RKO (cell line): ENCODE data around the gene DENND6B.

Source experiments
- DNase-seq: peaks from one replicate; pipeline ENCODE4 v3.0.0-alpha.2; 2016; ENCODE audit warnings: low spot score

The DENND6B gene

DNA sequence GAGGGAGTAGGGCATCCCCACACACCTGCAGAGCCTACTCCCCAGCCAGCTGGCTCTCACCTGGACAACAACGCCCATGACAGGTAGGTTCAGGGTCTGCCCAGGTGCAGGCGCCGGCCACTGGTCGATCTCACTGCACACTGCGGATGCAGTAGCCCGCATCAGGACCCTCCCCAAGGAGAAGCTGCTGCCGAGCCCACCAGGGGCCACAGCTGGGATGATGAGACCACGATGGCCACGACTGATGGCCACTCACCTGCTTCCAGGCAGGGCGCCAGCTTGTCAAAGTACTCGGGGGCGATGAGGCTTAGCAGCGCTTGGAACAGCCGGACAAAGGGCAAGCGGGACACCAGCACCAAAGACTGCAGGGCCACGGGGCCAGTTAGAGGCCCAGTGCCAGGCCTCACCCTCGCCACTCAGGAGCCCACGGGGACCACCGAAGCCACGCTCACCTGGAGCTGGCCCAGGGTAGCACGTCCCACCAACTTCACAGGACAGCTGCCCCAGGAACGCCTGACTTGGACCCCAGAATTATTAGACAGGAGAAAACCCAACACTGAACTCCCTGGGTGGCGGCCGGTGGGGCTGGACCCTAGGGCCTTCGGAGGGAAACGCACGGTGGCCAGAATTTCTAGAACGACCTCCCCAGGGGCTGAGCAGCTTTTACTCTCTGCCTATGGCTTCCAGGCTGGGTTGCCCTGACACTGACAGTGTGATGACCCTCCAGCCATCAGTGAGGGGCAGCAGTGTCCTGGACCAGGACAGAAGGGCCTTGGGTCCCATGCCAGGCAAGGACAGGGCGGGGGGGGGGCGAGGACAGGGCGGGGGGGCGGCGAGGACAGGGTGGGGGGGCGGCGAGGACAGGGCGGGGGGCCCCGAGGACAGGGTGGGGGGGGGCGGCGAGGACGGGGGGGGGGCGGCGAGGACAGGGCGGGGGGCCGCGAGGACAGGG lies 10.4 kb downstream of the DENND6B start:
- no peak for DNase-seq

DNA sequence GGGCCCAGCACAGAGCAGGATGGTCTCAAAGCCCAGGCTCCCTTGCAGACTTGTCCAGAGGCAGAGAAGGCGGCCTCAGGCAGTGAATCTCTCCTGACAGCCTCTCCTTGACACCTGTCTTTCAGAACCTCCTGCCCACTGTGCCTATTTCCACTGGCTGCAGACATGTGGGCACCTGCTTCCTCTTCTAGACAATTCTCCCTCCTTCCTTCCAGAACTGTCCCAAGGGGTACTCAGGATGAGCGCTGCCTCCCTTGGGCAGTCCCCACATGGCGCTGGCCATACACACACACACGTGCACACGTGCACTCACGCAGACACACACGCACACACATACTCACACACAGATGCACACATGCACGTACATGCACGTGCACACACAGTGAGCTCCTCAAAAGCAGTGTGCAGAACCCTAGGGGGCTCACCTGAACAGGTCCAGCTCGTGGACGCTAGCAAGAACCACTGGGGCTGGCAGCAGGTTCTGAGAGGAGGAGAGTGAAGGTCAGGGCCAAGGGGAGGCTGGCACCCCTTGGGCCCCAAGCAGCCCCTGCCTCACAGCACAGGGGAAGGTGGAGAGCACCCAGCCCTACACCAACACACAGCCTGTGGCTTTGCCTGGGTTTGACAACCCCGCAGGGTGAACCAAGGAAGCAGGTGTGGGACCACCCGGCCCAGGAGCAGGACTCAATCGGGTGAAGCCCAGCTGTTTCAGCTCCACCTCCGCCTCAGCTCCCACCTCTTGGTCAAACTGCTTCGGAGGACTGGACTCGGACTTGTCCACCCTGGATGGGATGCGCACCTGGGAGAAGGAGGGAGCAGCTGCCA lies 11.3 kb downstream of the DENND6B start:
- DNase-seq = no peak

DNA sequence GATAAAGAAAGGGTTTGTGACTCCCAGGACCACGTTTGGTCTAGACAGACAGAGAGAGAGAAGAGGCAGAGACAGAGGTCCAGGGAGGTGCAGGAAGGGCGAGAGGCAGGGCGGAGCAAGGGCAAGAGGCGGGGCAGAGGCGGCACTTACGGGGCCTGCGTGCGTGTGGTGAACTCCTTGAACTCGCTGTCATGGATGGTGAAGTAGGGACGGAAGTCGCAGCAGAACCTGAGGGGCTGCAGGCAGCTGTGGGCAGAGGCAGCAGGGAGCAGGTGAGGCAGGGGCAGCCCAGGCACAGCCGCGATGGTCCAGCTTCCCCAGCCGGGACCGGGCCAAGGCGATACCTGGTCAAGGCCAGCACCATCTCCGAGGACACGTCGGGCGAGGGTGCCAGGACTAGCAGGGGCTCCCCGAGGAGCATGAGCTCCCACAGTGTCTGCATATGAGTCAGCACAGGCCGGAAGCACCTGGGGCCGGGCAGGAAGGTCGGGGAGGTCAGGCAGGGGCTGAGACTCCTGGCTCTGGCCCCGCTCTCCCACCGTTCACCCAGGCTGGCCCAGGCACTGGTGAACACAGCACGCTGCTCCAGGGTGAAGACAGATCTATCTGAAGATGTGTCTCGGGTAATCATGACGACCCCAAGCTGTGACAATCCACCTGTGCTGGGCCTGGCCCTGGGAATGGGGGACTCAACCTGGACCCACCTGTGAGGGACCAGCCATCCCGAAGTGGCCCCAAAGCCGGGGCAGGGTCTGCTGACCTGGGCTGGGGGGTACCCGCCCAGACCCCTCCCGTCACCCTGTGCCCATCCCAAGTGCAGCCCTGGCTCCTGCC lies 12.1 kb downstream of the DENND6B start:
- DNase-seq = no peak

DNA sequence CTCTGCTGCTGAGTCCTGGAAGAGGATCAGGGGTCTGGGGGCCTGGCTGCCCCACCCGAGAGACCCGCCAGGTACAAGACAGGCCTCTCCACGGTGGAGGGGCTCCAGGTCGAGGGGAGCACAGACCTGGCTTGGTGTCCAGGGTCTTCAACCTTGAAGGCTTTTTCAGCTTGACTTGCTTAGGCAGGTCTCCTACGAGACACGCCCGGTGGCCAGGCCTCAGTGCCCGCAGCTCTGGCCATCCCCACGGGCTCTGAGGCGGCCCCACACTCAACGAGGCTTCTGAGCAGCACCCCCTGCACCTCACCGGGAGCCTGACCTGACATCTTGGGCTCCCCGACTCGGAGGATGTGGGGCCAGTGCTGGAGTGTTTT lies 12.7 kb downstream of the DENND6B start:
- no peak for DNase-seq

GRCh38 chr22:50313600-50313999 lies 13.2 kb downstream of the DENND6B start:
- DNase-seq = no peak

GRCh38 chr22:50313021-50313420 lies 13.8 kb downstream of the DENND6B start:
- no peak for DNase-seq

GRCh38 chr22:50312371-50312770 lies 14.4 kb downstream of the DENND6B start:
- no peak for DNase-seq

DNA sequence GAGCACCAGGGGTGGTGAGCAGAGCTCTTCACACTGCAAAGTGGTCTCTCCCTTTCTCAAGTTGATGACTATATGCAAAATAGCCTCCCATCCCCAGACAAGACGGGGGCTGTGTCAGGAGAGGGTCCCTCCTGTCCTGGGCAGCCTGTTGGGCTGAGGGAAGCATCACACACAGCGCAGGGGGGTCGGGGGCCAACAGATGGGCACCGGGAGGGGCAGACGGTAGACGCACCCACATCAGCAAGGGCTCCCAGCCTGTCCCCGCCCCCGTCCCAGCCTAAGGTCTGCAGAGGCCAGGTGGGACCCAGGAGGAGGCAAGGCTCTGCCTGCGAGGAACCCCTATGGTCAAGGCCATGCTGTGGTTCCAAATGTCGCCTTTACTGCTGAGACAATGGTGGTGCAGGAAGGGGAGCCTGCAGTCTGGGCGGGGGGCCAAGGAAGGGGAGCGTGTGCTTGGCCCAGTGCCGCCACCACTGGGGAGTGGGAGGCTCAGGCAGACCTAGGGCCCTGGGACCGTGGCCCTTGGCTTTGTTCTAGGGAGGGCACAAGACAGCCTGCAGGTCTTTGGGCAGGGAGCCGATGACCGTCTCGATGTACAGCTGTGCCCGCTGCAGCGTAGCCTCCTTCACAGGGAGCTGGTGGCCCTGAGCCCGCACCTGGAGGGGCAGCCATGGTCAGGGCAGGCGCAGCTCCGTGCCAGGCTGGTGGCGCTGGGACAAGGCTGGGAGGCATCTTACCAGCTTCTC lies 15.0 kb downstream of the DENND6B start:
- no peak for DNase-seq

- no peak for DNase-seq
Observed at GRCh38 chr22:50310949-50311444, 15.8 kb downstream of the DENND6B start.

- DNase-seq = no peak
Observed at GRCh38 chr22:50310031-50310722, 16.6 kb downstream of the DENND6B start.

- DNase-seq = no peak
Observed at GRCh38 chr22:50309601-50309991, 17.2 kb downstream of the DENND6B start.

- no peak for DNase-seq
Observed at GRCh38 chr22:50308986-50309600, 17.7 kb downstream of the DENND6B start.

GRCh38 chr22:50308597-50308935 lies 18.2 kb downstream of the DENND6B start:
- no peak for DNase-seq

DNA sequence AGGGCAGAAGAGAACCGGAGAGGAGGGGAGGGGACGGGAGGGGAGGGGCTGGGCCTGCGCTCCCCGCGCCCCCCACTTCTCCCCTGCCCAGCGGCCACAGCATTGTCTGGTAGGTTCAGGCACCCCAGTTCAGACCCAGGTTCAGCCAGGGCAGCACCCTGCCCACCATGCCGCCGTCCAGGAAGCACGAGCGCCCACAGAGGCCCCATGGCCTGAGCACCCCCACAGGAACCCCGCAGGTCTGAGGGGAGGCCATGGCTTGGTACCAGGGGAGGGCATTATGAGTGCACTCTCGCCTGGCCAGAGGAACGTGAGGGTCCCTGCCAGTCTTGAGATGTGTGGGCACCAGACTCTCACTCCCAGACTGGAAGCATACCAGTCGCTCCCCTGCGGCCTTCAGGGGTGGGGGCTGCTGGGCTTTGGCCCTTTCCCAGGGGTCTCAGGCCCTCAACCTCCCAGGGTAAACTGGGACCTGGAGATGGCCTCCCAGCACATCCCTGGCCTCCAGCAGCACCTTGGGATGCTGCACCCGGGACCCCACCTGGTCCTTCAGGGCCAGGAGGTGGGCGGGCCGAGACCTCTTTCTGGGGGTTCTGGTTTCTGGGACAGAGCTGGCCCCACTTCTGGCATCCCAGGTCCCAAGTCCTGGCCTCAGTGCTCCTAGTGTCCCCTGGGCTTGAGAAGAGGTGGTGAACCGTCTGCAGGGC lies 18.8 kb downstream of the DENND6B start:
- no peak for DNase-seq

- peak; percentile 84 for DNase-seq
Observed at GRCh38 chr22:50306753-50307749, 19.8 kb downstream of the DENND6B start, which contains the start of gene PLXNB2. Gene PLXNB2 (minus strand): TSS chr22:50307646. CDS start chr22:50290584, 17,062 bp downstream.

DNA sequence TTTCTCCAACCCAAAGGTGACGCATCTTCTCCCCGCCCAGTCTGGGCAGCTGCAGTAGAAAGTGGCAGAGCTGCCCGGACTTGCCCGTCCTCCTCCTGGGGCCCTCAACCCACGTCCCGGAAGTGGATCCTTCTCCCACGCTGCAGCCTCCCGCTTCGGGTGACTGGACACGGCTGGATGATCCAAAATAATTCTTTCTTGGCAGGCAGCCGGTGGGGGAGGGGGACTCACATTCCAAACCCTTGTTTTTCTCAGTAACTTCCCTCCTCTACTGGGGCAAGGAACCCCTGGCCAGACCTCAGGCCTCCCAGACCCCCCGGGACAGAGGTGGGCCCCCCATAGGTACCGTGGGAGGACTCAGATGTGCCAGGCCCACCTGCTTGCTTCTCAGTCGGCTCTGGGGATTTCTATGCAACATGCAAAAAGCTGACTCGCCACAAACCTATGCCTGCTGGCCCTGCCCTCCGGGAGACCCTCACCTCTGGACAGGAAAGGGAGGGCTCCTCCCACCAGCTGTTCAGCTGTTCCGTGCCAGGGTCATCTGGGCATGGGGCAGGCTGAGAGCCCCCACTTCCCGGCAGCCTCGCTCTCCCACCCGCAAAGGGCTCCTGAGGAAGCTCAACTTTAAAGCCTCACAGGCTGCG lies 20.8 kb downstream of the DENND6B start:
- DNase-seq = peak; percentile 91

DNA sequence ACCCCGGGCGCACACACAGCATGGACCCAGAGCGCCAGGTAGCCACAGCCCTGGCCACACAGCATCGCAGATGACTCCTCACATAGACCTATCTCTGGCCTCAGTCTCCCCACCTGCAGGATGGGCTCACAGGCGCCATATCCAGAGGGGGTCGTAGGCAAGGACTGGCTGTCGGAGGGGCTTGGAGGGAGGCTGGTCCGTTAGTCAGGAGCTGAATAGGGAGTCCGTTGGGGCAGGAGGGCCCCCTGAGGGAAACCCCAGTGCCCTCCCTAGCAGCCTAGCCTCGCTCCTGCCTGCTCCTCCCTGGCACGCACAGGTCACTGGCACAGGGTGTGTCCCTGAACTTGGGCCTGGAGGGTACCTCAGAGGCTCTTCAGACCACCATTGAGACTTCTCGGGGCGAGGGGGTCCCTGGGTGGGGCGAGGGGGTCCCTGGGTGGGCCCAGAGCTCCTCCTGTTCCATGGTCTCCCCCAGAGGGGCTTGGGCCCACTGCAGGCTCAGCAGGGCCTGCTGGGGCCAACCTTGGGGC lies 21.4 kb downstream of the DENND6B start:
- DNase-seq = no peak
